ENCODE data around the gene QPRT. TPM values are rescaled to one million over a fixed set of nuclear protein-coding genes. Genes with fewer than 3 reads are reported as not detected.
A peak's percentile ranks its signal among the peaks of the same experiment; 100 is the strongest.

The QPRT gene
- total and polyA plus RNA-seq, 2 of the 13 experiments (the other 11 are each of a cell fraction or from before 2014, with no cell fraction given), result 130 to 218 TPM

- TF ChIP-seq ZNF362 (CRISPR knock-in tag; IDR thresholded peaks at IDR 0.05; ENCODE audit: borderline replicate concordance) (no peak), SP5 (CRISPR knock-in tag; IDR thresholded peaks at IDR 0.05; ENCODE audit: borderline replicate concordance, low read depth) (no peak), ZMYM2 (CRISPR knock-in tag; IDR thresholded peaks at IDR 0.05) (no peak), HOXA9 (CRISPR knock-in tag; IDR thresholded peaks at IDR 0.05; ENCODE audit: borderline replicate concordance) (no peak)
These were observed 64.5 kb downstream of the QPRT start (continued) for GRCh38 chr16:29743475-29743826.

- POLR2A ChIA-PET, result no interaction called here
- intact Hi-C loops (cut with micrococcal nuclease; ENCODE audit: unreplicated experiment) (no loop called here), in situ Hi-C loops (cut with HindIII; ENCODE audit: extremely low pct_ligation_motif_present, low pct_unique_long_range_greater_than_20kb) (no loop called here)
- H3K36me3 ChIP-seq (replicated peaks in 1 of 2; ENCODE audit: control insufficient read depth in 1 of 2, insufficient read depth in 2 of 2, low read length in 2 of 2), result no peaks in the 10 kb centered on the region
- H2AFZ ChIP-seq (ENCODE audit: low read length), result no peak overlapping the region
- peaks cover 42% of the 10 kb centered on the region for H3K4me1 ChIP-seq (ENCODE audit: insufficient read depth, low read length)
- ATAC-seq (peak; percentile 11; the same call in 1 of the 3 replicates), DNase-seq (ENCODE audit: low spot score) (no peak), FAIRE-seq (no peak)
- 49% methylated on average over 14 of the region's 21 CpGs for WGBS (ENCODE audit: low lambda C conversion rate)
- peaks cover 0 to 11% of the 10 kb centered on the region in 2 experiments; a peak in 3 of 5 replicates for H3K27me3 ChIP-seq (ENCODE audit: control insufficient read depth in 1 of 2, insufficient read depth in 2 of 2, low read length in 2 of 2)
- no peaks in the 10 kb centered on the region for H3K9me3 ChIP-seq (ENCODE audit: low read length)
- no peaks in the 10 kb centered on the region for H4K20me1 ChIP-seq (ENCODE audit: insufficient read depth, low read length)
- H3K4me3 ChIP-seq (replicated peaks in 1 of 3; ENCODE audit: insufficient read depth in 1 of 3, low read depth in 2 of 3, low read length in 3 of 3), result no peak overlapping the region
- no TSS peak for BruUV-seq (replicated peaks)
- no peak overlapping the region for H3K27ac ChIP-seq (ENCODE audit: extremely low read length, insufficient read depth, low read length)
- CTCF ChIA-PET (ENCODE audit: low intra/inter-chr PET ratio, low total read pairs), result no interaction called here
- no peak overlapping the region for H3K9ac ChIP-seq (ENCODE audit: insufficient read depth, low read depth, low read length)
- no peak overlapping the region for H3K4me2 ChIP-seq (ENCODE audit: low read depth, low read length)
- no peaks in the 10 kb centered on the region for H3K79me2 ChIP-seq (ENCODE audit: insufficient read depth, low read length)
- TF ChIP-seq ISL2 (CRISPR knock-in tag; IDR thresholded peaks at IDR 0.05), result no peak
- no peak for TF ChIP-seq ESRRA (CRISPR knock-in tag; IDR thresholded peaks at IDR 0.05; ENCODE audit: low read depth)
- TF ChIP-seq TSC22D2 (CRISPR knock-in tag; IDR thresholded peaks at IDR 0.05; ENCODE audit: borderline replicate concordance), result no peak
- TF ChIP-seq ZNF564 (CRISPR knock-in tag; IDR thresholded peaks at IDR 0.05), result no peak
- TF ChIP-seq REST (IDR thresholded peaks at IDR 0.05; ENCODE audit: borderline replicate concordance in 1 of 2, low read depth in 1 of 2, low read length in 2 of 2), result no peak
- no peak for TF ChIP-seq SIN3B (IDR thresholded peaks at IDR 0.05; ENCODE audit: low read length)
- no peak for TF ChIP-seq TARDBP (CRISPR knock-in tag; IDR thresholded peaks at IDR 0.05)
- TF ChIP-seq ZNF205 (CRISPR knock-in tag; IDR thresholded peaks at IDR 0.05), result no peak
- TF ChIP-seq TGIF2 (CRISPR knock-in tag; IDR thresholded peaks at IDR 0.05), result no peak
- no peak for TF ChIP-seq NR2F2 (IDR thresholded peaks at IDR 0.05; ENCODE audit: borderline replicate concordance, low read depth)
- no peak for TF ChIP-seq NFE2L1 (CRISPR knock-in tag; IDR thresholded peaks at IDR 0.05; ENCODE audit: borderline replicate concordance)
- TF ChIP-seq ZNF329 (CRISPR knock-in tag; IDR thresholded peaks at IDR 0.05; ENCODE audit: low read depth), result no peak
- TF ChIP-seq SOX13 (IDR thresholded peaks at IDR 0.05), result no peak
- no peak for TF ChIP-seq SOX13 (CRISPR knock-in tag; conservative IDR thresholded peaks at IDR 0.05 in 1 of 2, IDR thresholded peaks at IDR 0.05 in 1 of 2)
These were observed 65.0 kb downstream of the QPRT start for GRCh38 chr16:29743827-29744531.
